Neuron (in vitro differentiated cells): ENCODE data around the gene IL13RA2.

Experiments
- H2AFZ ChIP-seq: one replicate; pipeline ENCODE4 v1.6.1; 2013; ENCODE audit warnings: low read depth, mild to moderate bottlenecking, inconsistent platforms, low read length, moderate library complexity
- H3K27me3 ChIP-seq: one replicate; pipeline ENCODE4 v1.6.1; 2013; ENCODE audit warnings: low read length; ENCODE audit not compliant: insufficient read depth
- H3K36me3 ChIP-seq: one replicate; pipeline ENCODE4 v1.6.1; 2013; ENCODE audit warnings: low read length; ENCODE audit not compliant: insufficient read depth
- H3K4me1 ChIP-seq: one replicate; pipeline ENCODE4 v1.6.1; 2013; ENCODE audit warnings: low read length; ENCODE audit not compliant: insufficient read depth
- H3K4me3 ChIP-seq: 2 replicates; pipeline ENCODE4 v1.5.1; 2013; ENCODE audit warnings: mild to moderate bottlenecking, low read length, moderate library complexity
- H3K9me3 ChIP-seq: one replicate; pipeline ENCODE4 v1.6.1; 2013; ENCODE audit warnings: low read length

The IL13RA2 gene

GRCh38 chrX:115017455-115017854 lies at the start of gene IL13RA2:
Gene IL13RA2 (minus strand): TSS chrX:115017616. CDS start chrX:115017269, 347 bp downstream.
- Histone ChIP-seq H3K36me3 (no peaks in the 10 kb centered on the region), H3K9me3 (no peaks in the 10 kb centered on the region), H3K27me3 (no peaks in the 10 kb centered on the region), H3K4me1 (no peaks in the 10 kb centered on the region), H2AFZ (peak within 1 kb of the TSS; percentile 22), H3K4me3 (peak within 1 kb of the TSS; percentile 25)

DNA sequence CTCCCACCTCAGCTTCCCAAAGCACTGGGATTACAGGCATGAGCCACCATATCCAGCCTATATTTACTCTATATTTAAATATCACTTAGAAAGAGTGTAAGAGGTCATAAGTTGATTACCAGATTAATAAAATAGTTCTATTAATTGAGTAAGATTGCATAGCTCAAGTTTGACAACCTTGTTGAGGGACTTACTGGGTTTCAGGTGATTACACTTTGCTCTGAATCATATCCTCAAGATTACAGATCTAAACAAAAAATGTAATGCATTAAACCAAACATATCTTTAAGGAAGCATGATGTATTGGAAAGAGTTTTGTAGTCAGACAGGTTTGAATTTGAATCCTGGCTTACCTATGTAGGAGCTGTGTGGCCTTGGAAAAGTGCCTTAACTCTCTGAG lies 47.9 kb upstream of the IL13RA2 start:
- H3K4me3 ChIP-seq, result no peak overlapping the region
- no peaks in the 10 kb centered on the region for H3K36me3 ChIP-seq
- H2AFZ ChIP-seq, result no peak overlapping the region
- no peaks in the 10 kb centered on the region for H3K9me3 ChIP-seq
- H3K4me1 ChIP-seq, result no peaks in the 10 kb centered on the region
- H3K27me3 ChIP-seq, result no peaks in the 10 kb centered on the region

DNA sequence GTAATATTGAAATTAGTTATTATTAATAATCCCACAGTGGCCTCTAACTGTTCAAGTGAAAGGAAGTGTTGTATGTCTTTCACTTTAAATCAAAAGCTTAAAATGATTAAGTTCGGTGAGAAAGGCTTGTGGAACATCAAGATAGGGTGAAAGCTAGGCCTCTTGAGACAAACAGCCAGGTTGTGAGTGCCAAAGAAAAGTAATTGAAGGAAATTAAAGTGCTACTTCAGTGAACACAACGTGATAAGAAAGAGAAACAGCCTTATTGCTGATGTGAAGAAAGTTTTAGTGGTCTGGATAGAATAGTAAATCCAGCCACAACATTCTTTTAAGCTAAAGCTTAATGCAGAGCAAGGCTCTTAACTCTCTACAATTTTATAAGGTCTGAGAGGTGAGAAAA lies 42.6 kb upstream of the IL13RA2 start:
- Histone ChIP-seq H3K9me3 (no peaks in the 10 kb centered on the region), H2AFZ (no peak overlapping the region), H3K36me3 (no peaks in the 10 kb centered on the region), H3K4me1 (no peaks in the 10 kb centered on the region), H3K27me3 (peaks cover 2% of the 10 kb centered on the region), H3K4me3 (no peak overlapping the region)

- Histone ChIP-seq H3K9me3 (no peaks in the 10 kb centered on the region), H3K4me1 (no peaks in the 10 kb centered on the region), H2AFZ (no peak overlapping the region), H3K27me3 (peaks cover 2% of the 10 kb centered on the region), H3K4me3 (no peak overlapping the region), H3K36me3 (no peaks in the 10 kb centered on the region)
Measured at GRCh38 chrX:115058276-115058675, 40.9 kb upstream of the IL13RA2 start.

DNA sequence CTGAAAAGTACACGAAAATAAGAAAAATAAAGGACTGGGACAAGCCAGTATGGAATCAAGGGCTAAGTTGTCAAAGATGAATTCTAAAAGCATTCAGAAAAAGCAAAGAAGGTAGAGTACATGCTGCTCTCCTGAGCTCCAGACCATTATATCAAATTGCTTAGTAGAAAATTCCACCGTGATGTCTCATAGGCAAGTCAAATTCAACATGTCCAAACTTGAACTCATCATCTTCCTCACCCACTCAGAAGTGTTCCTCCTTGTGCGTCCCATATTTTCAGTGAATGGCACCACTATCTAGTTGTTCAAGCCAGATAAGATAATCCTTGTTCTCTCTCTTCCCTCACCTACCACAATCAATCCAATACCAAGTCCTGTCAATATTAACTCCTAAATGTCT lies 37.5 kb upstream of the IL13RA2 start:
- no peak overlapping the region for H2AFZ ChIP-seq
- no peaks in the 10 kb centered on the region for H3K9me3 ChIP-seq
- H3K4me1 ChIP-seq, result no peaks in the 10 kb centered on the region
- no peaks in the 10 kb centered on the region for H3K36me3 ChIP-seq
- H3K27me3 ChIP-seq, result peaks cover 2% of the 10 kb centered on the region
- no peak overlapping the region for H3K4me3 ChIP-seq

DNA sequence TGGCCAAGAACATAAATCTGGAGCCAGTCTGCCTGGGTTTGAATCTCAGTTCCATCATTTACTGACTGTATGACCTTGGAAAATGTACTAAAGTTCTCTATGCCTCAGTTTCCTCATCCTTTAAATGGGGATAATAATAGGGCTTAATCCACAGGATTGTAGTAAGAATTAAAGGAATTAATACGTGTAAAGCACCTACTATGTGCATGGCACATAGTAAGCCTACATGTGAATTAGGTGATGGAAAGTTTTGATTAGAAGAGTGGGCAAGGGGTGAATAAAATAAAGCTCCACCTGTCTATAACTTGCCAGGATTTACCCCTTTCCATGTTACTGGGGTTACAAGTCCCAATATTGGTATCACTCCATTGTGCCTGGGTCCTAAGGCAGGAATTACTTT lies 35.8 kb upstream of the IL13RA2 start:
- Histone ChIP-seq H3K4me1 (no peaks in the 10 kb centered on the region), H3K4me3 (no peak overlapping the region), H2AFZ (no peak overlapping the region), H3K27me3 (peaks cover 2% of the 10 kb centered on the region), H3K36me3 (no peaks in the 10 kb centered on the region), H3K9me3 (no peaks in the 10 kb centered on the region)

DNA sequence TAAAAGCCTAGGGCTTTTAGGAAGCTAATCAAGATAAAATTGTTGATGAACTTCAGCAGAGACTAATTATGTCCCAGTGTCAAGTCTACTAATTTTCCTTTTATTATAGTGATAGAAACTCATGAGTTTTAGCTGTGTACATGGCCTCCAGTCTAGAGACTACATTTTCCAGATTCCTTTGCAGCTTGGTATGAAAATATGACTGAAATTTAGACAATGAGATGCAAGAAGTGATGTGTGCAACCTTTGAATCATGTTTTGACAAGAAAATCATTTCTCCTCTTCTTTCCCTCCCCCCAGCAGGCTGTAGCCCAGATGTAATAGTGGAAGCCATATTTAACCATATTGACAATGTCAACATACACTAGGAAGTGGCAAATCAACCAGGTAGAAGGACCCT lies 30.3 kb upstream of the IL13RA2 start:
- Histone ChIP-seq H3K4me3 (no peak overlapping the region), H3K36me3 (no peaks in the 10 kb centered on the region), H3K4me1 (no peaks in the 10 kb centered on the region), H3K27me3 (no peaks in the 10 kb centered on the region), H2AFZ (no peak overlapping the region), H3K9me3 (no peaks in the 10 kb centered on the region)

- Histone ChIP-seq H3K27me3 (no peaks in the 10 kb centered on the region), H3K4me3 (no peak overlapping the region), H3K36me3 (no peaks in the 10 kb centered on the region), H2AFZ (no peak overlapping the region), H3K9me3 (no peaks in the 10 kb centered on the region), H3K4me1 (no peaks in the 10 kb centered on the region)
Measured at GRCh38 chrX:115047181-115047580, 29.8 kb upstream of the IL13RA2 start.

DNA sequence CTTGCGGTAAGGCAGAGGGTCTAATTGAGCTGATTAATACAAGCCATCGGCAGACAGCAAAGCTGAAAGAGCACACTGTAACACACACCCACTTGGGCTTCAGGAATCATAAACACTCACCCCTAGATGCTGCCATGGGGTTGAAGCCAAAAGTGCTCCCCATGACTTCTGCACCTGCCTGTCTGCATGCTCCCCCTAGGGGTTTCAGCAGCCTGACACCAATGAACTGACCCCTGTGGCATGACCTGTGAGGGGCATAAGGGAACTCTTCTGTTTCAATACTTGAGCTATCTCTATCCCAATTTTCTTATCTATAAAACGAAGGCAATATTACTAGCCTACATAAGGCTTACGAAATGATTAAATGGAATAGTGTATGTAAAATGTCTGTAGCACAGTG lies 23.0 kb upstream of the IL13RA2 start:
- Histone ChIP-seq H3K4me3 (no peak overlapping the region), H2AFZ (no peak overlapping the region), H3K9me3 (no peaks in the 10 kb centered on the region), H3K4me1 (no peaks in the 10 kb centered on the region), H3K27me3 (no peaks in the 10 kb centered on the region), H3K36me3 (no peaks in the 10 kb centered on the region)

DNA sequence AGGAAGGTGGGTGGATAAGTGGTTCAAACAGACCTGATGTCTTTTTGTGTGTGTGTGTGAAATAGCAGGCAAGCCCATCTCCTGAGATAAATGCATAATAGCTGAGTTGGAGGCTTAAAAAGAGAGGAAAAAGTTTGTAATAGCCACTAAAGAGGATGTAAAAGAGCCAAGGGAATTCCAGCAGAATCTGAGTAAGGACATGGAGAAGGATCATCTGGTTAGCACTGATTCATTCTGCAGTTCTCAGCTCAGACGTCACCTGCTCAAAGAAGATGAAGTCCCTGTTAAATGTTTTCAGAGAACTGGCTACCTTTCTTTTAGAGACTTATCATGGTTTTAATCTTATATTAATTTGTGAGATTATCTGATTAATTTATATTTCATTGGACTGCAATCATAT lies 21.0 kb upstream of the IL13RA2 start:
- no peak overlapping the region for H2AFZ ChIP-seq
- no peaks in the 10 kb centered on the region for H3K36me3 ChIP-seq
- no peaks in the 10 kb centered on the region for H3K27me3 ChIP-seq
- no peak overlapping the region for H3K4me3 ChIP-seq
- no peaks in the 10 kb centered on the region for H3K4me1 ChIP-seq
- H3K9me3 ChIP-seq, result no peaks in the 10 kb centered on the region

DNA sequence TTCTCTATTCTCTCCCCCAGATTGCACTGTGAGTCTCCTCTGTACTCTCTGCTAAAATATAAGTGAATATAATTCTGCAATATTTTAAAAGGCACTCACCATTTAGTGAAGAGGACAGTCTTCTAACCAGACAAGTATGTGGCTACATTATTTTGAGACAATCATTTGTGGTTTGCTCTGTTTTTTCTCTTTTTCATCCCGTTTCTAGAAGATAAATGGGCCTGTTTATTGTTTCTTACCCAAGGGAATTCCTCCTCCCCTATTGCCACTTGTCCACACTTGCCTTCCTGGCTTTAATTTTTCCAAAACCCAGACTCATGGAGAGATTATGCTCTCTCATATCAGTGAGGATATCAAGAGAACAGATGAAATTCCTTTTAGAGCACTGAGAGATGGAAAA lies 18.6 kb upstream of the IL13RA2 start:
- no peak overlapping the region for H3K4me3 ChIP-seq
- no peaks in the 10 kb centered on the region for H3K36me3 ChIP-seq
- no peaks in the 10 kb centered on the region for H3K9me3 ChIP-seq
- no peaks in the 10 kb centered on the region for H3K27me3 ChIP-seq
- H3K4me1 ChIP-seq, result no peaks in the 10 kb centered on the region
- H2AFZ ChIP-seq, result no peak overlapping the region

DNA sequence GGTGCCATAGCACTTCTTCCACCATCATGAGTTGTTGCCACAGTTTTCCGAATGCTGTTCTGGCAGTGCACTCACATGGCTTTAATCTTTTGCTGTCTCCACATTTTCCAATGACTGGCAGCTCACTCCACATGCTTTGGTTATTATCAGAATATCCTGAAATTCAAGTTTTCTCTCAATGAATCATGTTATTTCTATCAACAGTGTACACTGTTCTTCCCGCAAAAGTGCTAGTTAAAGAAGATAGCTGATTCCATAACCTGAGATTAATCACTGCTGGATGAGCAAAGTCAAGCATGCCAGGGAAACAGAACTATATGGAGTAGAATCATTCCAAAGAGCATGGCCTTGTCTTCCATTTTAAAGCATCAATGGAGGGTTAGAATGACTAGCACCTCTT lies 14.6 kb upstream of the IL13RA2 start:
- no peak overlapping the region for H2AFZ ChIP-seq
- H3K36me3 ChIP-seq, result no peaks in the 10 kb centered on the region
- H3K27me3 ChIP-seq, result no peaks in the 10 kb centered on the region
- no peaks in the 10 kb centered on the region for H3K9me3 ChIP-seq
- no peak overlapping the region for H3K4me3 ChIP-seq
- H3K4me1 ChIP-seq, result no peaks in the 10 kb centered on the region

GRCh38 chrX:115030625-115031024 lies 13.2 kb upstream of the IL13RA2 start:
- no peaks in the 10 kb centered on the region for H3K9me3 ChIP-seq
- no peaks in the 10 kb centered on the region for H3K36me3 ChIP-seq
- no peak overlapping the region for H3K4me3 ChIP-seq
- no peaks in the 10 kb centered on the region for H3K27me3 ChIP-seq
- no peaks in the 10 kb centered on the region for H3K4me1 ChIP-seq
- no peak overlapping the region for H2AFZ ChIP-seq

DNA sequence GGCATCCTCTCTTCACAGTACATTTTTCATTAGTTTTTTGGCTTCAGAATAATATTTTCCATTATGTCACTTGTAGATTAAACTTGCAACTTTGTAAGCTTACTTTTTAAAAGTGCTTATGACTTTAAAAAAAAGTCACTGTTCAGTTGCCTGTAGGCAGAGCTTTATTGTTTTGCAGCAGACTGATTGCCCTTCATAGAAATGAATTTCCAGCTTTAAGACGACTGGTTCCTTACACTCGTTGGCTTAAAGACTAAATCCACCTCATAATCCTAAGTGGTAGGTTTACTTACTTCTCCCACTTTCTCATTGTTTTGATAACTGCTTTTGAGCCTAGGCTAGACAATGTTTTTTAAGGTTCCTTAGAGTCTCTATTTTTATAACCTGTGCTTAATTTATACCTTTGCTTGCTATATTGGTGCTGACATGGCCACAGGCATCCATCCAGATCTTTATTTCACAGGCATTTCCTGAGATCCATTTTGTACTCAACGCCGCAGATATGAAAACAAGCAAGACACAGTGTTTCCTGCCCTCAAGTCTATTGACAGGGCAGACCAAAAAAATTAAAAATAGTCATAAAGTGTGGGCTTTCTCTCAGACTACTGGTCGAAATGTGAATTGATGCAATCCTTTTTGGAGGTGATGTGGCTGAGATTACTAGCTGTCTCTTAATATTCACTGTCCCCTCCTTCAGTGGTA lies 12.6 kb upstream of the IL13RA2 start:
- no peak overlapping the region for H2AFZ ChIP-seq
- no peaks in the 10 kb centered on the region for H3K27me3 ChIP-seq
- H3K9me3 ChIP-seq, result no peaks in the 10 kb centered on the region
- no peak overlapping the region for H3K4me3 ChIP-seq
- no peaks in the 10 kb centered on the region for H3K4me1 ChIP-seq
- no peaks in the 10 kb centered on the region for H3K36me3 ChIP-seq
